ENCODE measurements around the gene TPGS2.

Gene TPGS2

DNA sequence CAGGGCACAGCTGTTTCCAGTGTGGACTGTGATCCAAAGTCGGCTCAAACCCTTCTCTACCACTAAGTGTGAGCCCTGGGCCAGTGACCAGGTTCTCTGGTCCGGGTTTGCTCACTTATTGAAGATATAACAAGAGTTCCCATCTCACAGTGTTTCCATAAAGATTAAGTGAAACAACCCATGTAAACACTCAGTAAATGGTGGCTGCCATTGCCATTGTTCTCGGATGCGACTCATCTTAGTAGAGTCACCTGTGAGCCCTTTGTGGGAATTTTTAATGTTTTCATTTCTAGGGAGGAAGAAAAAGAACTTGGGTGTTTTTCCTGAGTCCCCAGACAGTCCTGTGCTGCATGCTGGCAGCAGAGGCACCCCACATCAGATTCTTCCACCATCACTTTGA, 53.4 kb downstream of the TPGS2 start:
- TF ChIP-seq, protein P1, sequence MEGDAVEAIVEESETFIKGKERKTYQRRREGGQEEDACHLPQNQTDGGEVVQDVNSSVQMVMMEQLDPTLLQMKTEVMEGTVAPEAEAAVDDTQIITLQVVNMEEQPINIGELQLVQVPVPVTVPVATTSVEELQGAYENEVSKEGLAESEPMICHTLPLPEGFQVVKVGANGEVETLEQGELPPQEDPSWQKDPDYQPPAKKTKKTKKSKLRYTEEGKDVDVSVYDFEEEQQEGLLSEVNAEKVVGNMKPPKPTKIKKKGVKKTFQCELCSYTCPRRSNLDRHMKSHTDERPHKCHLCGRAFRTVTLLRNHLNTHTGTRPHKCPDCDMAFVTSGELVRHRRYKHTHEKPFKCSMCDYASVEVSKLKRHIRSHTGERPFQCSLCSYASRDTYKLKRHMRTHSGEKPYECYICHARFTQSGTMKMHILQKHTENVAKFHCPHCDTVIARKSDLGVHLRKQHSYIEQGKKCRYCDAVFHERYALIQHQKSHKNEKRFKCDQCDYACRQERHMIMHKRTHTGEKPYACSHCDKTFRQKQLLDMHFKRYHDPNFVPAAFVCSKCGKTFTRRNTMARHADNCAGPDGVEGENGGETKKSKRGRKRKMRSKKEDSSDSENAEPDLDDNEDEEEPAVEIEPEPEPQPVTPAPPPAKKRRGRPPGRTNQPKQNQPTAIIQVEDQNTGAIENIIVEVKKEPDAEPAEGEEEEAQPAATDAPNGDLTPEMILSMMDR (conservative IDR thresholded peaks at IDR 0.05; ENCODE audit: low read length), result no peak
- Histone ChIP-seq H3K79me2 (ENCODE audit: insufficient read depth, low read length) (no peaks in the 10 kb centered on the region), H3K4me3 (ENCODE audit: low read length, poor library complexity, severe bottlenecking) (no peak overlapping the region), H4K20me1 (ENCODE audit: insufficient read depth, low read length, poor library complexity, severe bottlenecking) (no peaks in the 10 kb centered on the region), H3F3A (ENCODE audit: low read depth) (0 out of 2 replicates have a peak, but pooled peaks cover 5% of the 10 kb centered on the region), H3K9me3 (ENCODE audit: insufficient read depth, low read depth, low read length) (no peaks in the 10 kb centered on the region), H3K27me3 (ENCODE audit: insufficient read depth, low read length, poor library complexity, severe bottlenecking) (no peaks in the 10 kb centered on the region), H3K4me2 (ENCODE audit: low read depth, low read length, poor library complexity, severe bottlenecking) (no peak overlapping the region), H3K9me2 (replicated peaks; ENCODE audit: low read depth, low read length) (no peaks in the 10 kb centered on the region), H3K4me1 (ENCODE audit: insufficient read depth, low read length, poor library complexity, severe bottlenecking) (peaks cover 31% of the 10 kb centered on the region), H3K9ac (ENCODE audit: low read depth, low read length, poor library complexity, severe bottlenecking) (no peak overlapping the region), H2AFZ (ENCODE audit: low read length) (no peak overlapping the region), H3K36me3 (ENCODE audit: insufficient read depth, low read length) (no peaks in the 10 kb centered on the region)

GRCh38 chr18:36772241-36772723, 56.5 kb downstream of the TPGS2 start:
- H3K36me3 ChIP-seq (ENCODE audit: insufficient read depth, low read length), result no peaks in the 10 kb centered on the region

DNA sequence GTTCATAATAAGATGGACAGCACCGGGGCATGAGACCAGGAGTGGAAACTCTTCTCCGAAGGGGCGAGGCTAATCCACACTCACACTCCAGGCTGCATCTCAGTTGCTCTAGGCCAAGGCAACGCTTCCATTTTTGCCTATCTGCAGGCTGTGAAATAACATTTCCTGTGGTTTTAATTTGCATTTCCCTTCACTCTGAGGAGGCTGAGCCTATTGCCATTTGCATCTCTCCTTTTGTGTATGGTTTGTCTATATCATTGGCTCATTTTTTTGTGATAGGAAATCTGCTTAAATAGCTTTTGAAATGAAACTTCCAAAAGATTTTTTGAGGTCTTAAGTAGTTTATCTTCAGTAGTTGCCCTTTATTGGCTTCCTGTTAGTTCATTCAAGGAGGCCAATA, 57.6 kb downstream of the TPGS2 start:
- Histone ChIP-seq H3F3A (ENCODE audit: low read depth) (0 out of 2 replicates have a peak, but pooled peaks cover 5% of the 10 kb centered on the region), H2AFZ (ENCODE audit: low read length) (peak overlapping the region; percentile 47), H3K4me1 (ENCODE audit: insufficient read depth, low read length, poor library complexity, severe bottlenecking) (peaks cover 37% of the 10 kb centered on the region), H3K9ac (ENCODE audit: low read depth, low read length, poor library complexity, severe bottlenecking) (peak overlapping the region; percentile 9), H3K9me2 (replicated peaks; ENCODE audit: low read depth, low read length) (no peaks in the 10 kb centered on the region), H3K4me3 (ENCODE audit: low read length, poor library complexity, severe bottlenecking) (peak overlapping the region; percentile 29), H3K9me3 (ENCODE audit: insufficient read depth, low read depth, low read length) (no peaks in the 10 kb centered on the region), H4K20me1 (ENCODE audit: insufficient read depth, low read length, poor library complexity, severe bottlenecking) (no peaks in the 10 kb centered on the region), H3K27me3 (ENCODE audit: insufficient read depth, low read length, poor library complexity, severe bottlenecking) (no peaks in the 10 kb centered on the region), H3K79me2 (ENCODE audit: insufficient read depth, low read length) (no peaks in the 10 kb centered on the region), H3K4me2 (ENCODE audit: low read depth, low read length, poor library complexity, severe bottlenecking) (peak overlapping the region; percentile 57), H3K36me3 (ENCODE audit: insufficient read depth, low read length) (no peaks in the 10 kb centered on the region)
- no peak for TF ChIP-seq EZH2phosphoT487 (IDR thresholded peaks at IDR 0.05; ENCODE audit: borderline replicate concordance)
- TF ChIP-seq, protein P1 (conservative IDR thresholded peaks at IDR 0.05; ENCODE audit: low read length), result no peak

More at GRCh38 chr18:36772241-36772723, 56.5 kb downstream of the TPGS2 start:
- 0 out of 2 replicates have a peak, but pooled peaks cover 5% of the 10 kb centered on the region for H3F3A ChIP-seq (ENCODE audit: low read depth)
- no peak overlapping the region for H3K4me3 ChIP-seq (ENCODE audit: low read length, poor library complexity, severe bottlenecking)
- H4K20me1 ChIP-seq (ENCODE audit: insufficient read depth, low read length, poor library complexity, severe bottlenecking), result no peaks in the 10 kb centered on the region
- no peaks in the 10 kb centered on the region for H3K27me3 ChIP-seq (ENCODE audit: insufficient read depth, low read length, poor library complexity, severe bottlenecking)
- H3K9ac ChIP-seq (ENCODE audit: low read depth, low read length, poor library complexity, severe bottlenecking), result no peak overlapping the region
- no peak overlapping the region for H2AFZ ChIP-seq (ENCODE audit: low read length)
- no peaks in the 10 kb centered on the region for H3K9me2 ChIP-seq (replicated peaks; ENCODE audit: low read depth, low read length)
- H3K79me2 ChIP-seq (ENCODE audit: insufficient read depth, low read length), result no peaks in the 10 kb centered on the region
- no peak overlapping the region for H3K4me2 ChIP-seq (ENCODE audit: low read depth, low read length, poor library complexity, severe bottlenecking)
- no peaks in the 10 kb centered on the region for H3K9me3 ChIP-seq (ENCODE audit: insufficient read depth, low read depth, low read length)
- H3K4me1 ChIP-seq (ENCODE audit: insufficient read depth, low read length, poor library complexity, severe bottlenecking), result peaks cover 37% of the 10 kb centered on the region
- TF ChIP-seq EZH2phosphoT487 (IDR thresholded peaks at IDR 0.05; ENCODE audit: borderline replicate concordance), result no peak
- TF ChIP-seq, protein P1 (conservative IDR thresholded peaks at IDR 0.05; ENCODE audit: low read length), result no peak
